ENCODE data around the gene MSRB1. TPM values are rescaled to one million over a fixed set of nuclear protein-coding genes. Genes with fewer than 3 reads are reported as not detected.

The MSRB1 gene
- total and polyA plus RNA-seq, 2 of the 13 experiments (the other 11 are each of a cell fraction or from before 2014, with no cell fraction given) = 32.1 to 75.4 TPM

- TF ChIP-seq ZNF710 (CRISPR knock-in tag; IDR thresholded peaks at IDR 0.05; ENCODE audit: borderline replicate concordance) = 0 out of 2 replicates have a peak, but pooled peaks have one; percentile 0
Measured at GRCh38 chr16:1965396-1966001, 22.5 kb upstream of the MSRB1 start (continued).

- Histone ChIP-seq H3K27me3 (ENCODE audit: control insufficient read depth in 1 of 2, insufficient read depth in 2 of 2, low read length in 2 of 2) (no peaks in the 10 kb centered on the region; a peak in 1 of 5 replicates), H4K20me1 (ENCODE audit: insufficient read depth, low read length) (peaks cover 34% of the 10 kb centered on the region), H3K36me3 (replicated peaks in 1 of 2; ENCODE audit: control insufficient read depth in 1 of 2, insufficient read depth in 2 of 2, low read length in 2 of 2) (peaks cover 3 to 19% of the 10 kb centered on the region in 2 experiments; a peak in 3 of 5 replicates), H3K4me3 (replicated peaks in 1 of 3; ENCODE audit: insufficient read depth in 1 of 3, low read depth in 2 of 3, low read length in 3 of 3) (peak within 1 kb of the TSS; percentile 84 to 94 (median 92)), H2AFZ (ENCODE audit: low read length) (no peak within 1 kb of the TSS), H3K79me2 (ENCODE audit: insufficient read depth, low read length) (peaks cover 40% of the 10 kb centered on the region), H3K27ac (ENCODE audit: extremely low read length, insufficient read depth, low read length) (peak within 1 kb of the TSS; percentile 88), H3K9ac (ENCODE audit: insufficient read depth, low read depth, low read length) (peak within 1 kb of the TSS; percentile 96), H3K4me1 (ENCODE audit: insufficient read depth, low read length) (peaks cover 44% of the 10 kb centered on the region), H3K4me2 (ENCODE audit: low read depth, low read length) (peak within 1 kb of the TSS; percentile 100), H3K9me3 (ENCODE audit: low read length) (no peaks in the 10 kb centered on the region)
- 0% methylated on average over 5 of the region's 97 CpGs for WGBS (ENCODE audit: low lambda C conversion rate)
- peak; percentile 61 for ATAC-seq
- POLR2A ChIA-PET = interaction anchor here (0.5 to 3.1 kb wide), 55 partner anchors 10 to 537 kb away, joined by 3 to 131 read pairs (median 6); partner anchors contain the start of genes ECI1, EME2, FAHD1 and GFER
- FAIRE-seq = peak; percentile 90
- CTCF ChIA-PET (ENCODE audit: low intra/inter-chr PET ratio, low total read pairs) = no interaction called here
- DNase-seq (ENCODE audit: low spot score) = peak; percentile 97
- no TSS peak for BruUV-seq (replicated peaks)
- intact Hi-C loops (cut with micrococcal nuclease; ENCODE audit: unreplicated experiment) (no loop called here), in situ Hi-C loops (cut with HindIII; ENCODE audit: extremely low pct_ligation_motif_present, low pct_unique_long_range_greater_than_20kb) (no loop called here)
- TF ChIP-seq HMGA1 (CRISPR knock-in tag; conservative IDR thresholded peaks at IDR 0.05) (no peak), ZNF18 (CRISPR knock-in tag; IDR thresholded peaks at IDR 0.05; ENCODE audit: insufficient replicate concordance) (peak; percentile 89), ZNF446 (CRISPR knock-in tag; IDR thresholded peaks at IDR 0.05) (peak; percentile 52; the same call in 1 of the 2 replicates), ZKSCAN8 (CRISPR knock-in tag; IDR thresholded peaks at IDR 0.05; ENCODE audit: borderline replicate concordance) (no peak), RARA (CRISPR knock-in tag; IDR thresholded peaks at IDR 0.05) (0 out of 2 replicates have a peak, but pooled peaks have one; percentile 26), ZC3H13 (CRISPR knock-in tag; IDR thresholded peaks at IDR 0.05) (peak; percentile 74), MLX (CRISPR knock-in tag; IDR thresholded peaks at IDR 0.05) (peak; percentile 8; the same call in 1 of the 2 replicates), DDIT3 (CRISPR knock-in tag; IDR thresholded peaks at IDR 0.05) (no peak), ZNF383 (CRISPR knock-in tag; IDR thresholded peaks at IDR 0.05; ENCODE audit: borderline replicate concordance) (no peak), EED (CRISPR knock-in tag; IDR thresholded peaks at IDR 0.05) (peak; percentile 35; the same call in 1 of the 2 replicates), DNMT3B (CRISPR knock-in tag; conservative IDR thresholded peaks at IDR 0.05) (0 out of 2 replicates have a peak, but pooled peaks have one; percentile 60)
Measured at GRCh38 chr16:1964506-1965395, 21.8 kb upstream of the MSRB1 start, which contains the start of gene RPS2. RPS2 (minus strand) TSS chr16:1964826; CDS start chr16:1964625, 201 bp downstream.

Data from HepG2 (cell line).